Endothelial cell of umbilical vein (primary cell): ENCODE results near the gene SLC25A21. TPM values are rescaled to one million over a fixed set of nuclear protein-coding genes. Genes with fewer than 3 reads are reported as not detected.
"Not testable (repeated sequence)": the region's sequence is repeated elsewhere in the genome, so short reads cannot be mapped to it uniquely, and the experiment has no call there.

Experiments used
- BruUV-seq: library from RNA; stranded (reverse); fragments of 400-500 nt; replicated peaks from 2 replicates; lab custom pipeline; 2021; lab: Mats Ljungman, UMichigan
- CTCF ChIA-PET: fragments of 300-600, 350-600 bp; sonication (Branson Sonifier 250); formaldehyde crosslinking; loops from one replicate; lab custom pipeline; 2021; ENCODE audit warnings: antibody characterized with exemption, inconsistent platforms; lab: Charles Lee
- POLR2A ChIA-PET: fragments of 300-600, 350-600 bp; sonication (Branson Sonifier 250); formaldehyde crosslinking; loops from one replicate; lab custom pipeline; 2021; ENCODE audit warnings: antibody characterized with exemption, inconsistent platforms; lab: Charles Lee
- DNase-seq: peaks from one replicate; pipeline ENCODE4 v3.0.0-alpha.2; 2011; ENCODE audit warnings: low read depth, low spot score
- FAIRE-seq: peaks from 2 replicates; lab custom pipeline; 2011; peaks lifted over from hg19 to GRCh38; lab: Jason Lieb, UNC
- H2AFZ ChIP-seq: 2 replicates; pipeline ENCODE4 v1.6.0; 2012; ENCODE audit warnings: low read depth, low read length, control low read depth, inconsistent platforms
- H3K27ac ChIP-seq: 2 replicates; pipeline ENCODE4 v1.5.1; 2011; ENCODE audit warnings: low read depth, mild to moderate bottlenecking, control low read depth, low read length, moderate library complexity; ENCODE audit not compliant: insufficient read depth
- H3K27me3 ChIP-seq, 2 experiments: 2 replicates each; pipeline versions ENCODE4 v1.6.0 to v1.6.1; 2011; ENCODE audit warnings: low read length in 2 of 2, mixed read lengths in 1 of 2; ENCODE audit not compliant: control insufficient read depth in 2 of 2, insufficient read depth in 2 of 2
- H3K36me3 ChIP-seq, 2 experiments: 2 replicates in 1 of 2; 3 replicates in 1 of 2; pipeline ENCODE4 v1.5.1; 2011; ENCODE audit warnings: low read length in 2 of 2, mild to moderate bottlenecking in 1 of 2, moderate library complexity in 1 of 2; ENCODE audit not compliant: control insufficient read depth in 2 of 2, insufficient read depth in 2 of 2; ENCODE audit errors: extremely low read depth in 1 of 2
- H3K4me1 ChIP-seq: 3 replicates; pipeline ENCODE4 v1.5.1; 2011; ENCODE audit warnings: mild to moderate bottlenecking, low read length; ENCODE audit not compliant: control insufficient read depth, insufficient read depth; ENCODE audit errors: extremely low read depth
- H3K4me2 ChIP-seq: 2 replicates; pipeline ENCODE4 v1.6.1; 2011; ENCODE audit warnings: low read length, control low read depth, mixed read lengths; ENCODE audit not compliant: insufficient read depth
- H3K4me3 ChIP-seq, 3 experiments: fragments of 200-600 bp in 1 of 3; sonication (generic), shearing (Covaris generic) in 1 of 3; replicated peaks in 1 of 3; 2 replicates each; pipeline ENCODE4 v1.5.1; 2011 to 2016; ENCODE audit warnings: control low read depth in 3 of 3, low read length in 3 of 3, mild to moderate bottlenecking in 2 of 3, inconsistent platforms in 1 of 3, low read depth in 1 of 3, moderate library complexity in 1 of 3; ENCODE audit not compliant: insufficient read depth in 1 of 3
- H3K79me2 ChIP-seq: 2 replicates; pipeline ENCODE4 v1.6.0; 2012; ENCODE audit warnings: low read length, inconsistent platforms; ENCODE audit not compliant: control insufficient read depth, insufficient read depth
- H3K9ac ChIP-seq: replicated peaks from 2 replicates; pipeline ENCODE3; 2011; ENCODE audit warnings: low read length, control low read depth; ENCODE audit not compliant: insufficient read depth; ENCODE audit errors: extremely low read depth
- H3K9me1 ChIP-seq: replicated peaks from 3 replicates; pipeline ENCODE4 v1.6.0; 2011; ENCODE audit warnings: mild to moderate bottlenecking, low read length; ENCODE audit not compliant: control insufficient read depth, insufficient read depth; ENCODE audit errors: extremely low read depth
- H3K9me3 ChIP-seq: replicated peaks from 2 replicates; pipeline ENCODE4 v1.5.1; 2012; ENCODE audit warnings: low read length, inconsistent platforms; ENCODE audit not compliant: control insufficient read depth, insufficient read depth
- H4K20me1 ChIP-seq: replicated peaks from 2 replicates; pipeline ENCODE3; 2011; ENCODE audit warnings: mild to moderate bottlenecking, low read length; ENCODE audit not compliant: control insufficient read depth, insufficient read depth; ENCODE audit errors: extremely low read depth
- EZH2 ChIP-seq: IDR thresholded peaks from 2 replicates; pipeline ENCODE4 v1.6.1; 2012; ENCODE audit warnings: borderline replicate concordance, low read depth, mild to moderate bottlenecking, moderate library complexity, low read length, inconsistent platforms; ENCODE audit not compliant: severe bottlenecking
- FOS ChIP-seq: IDR thresholded peaks from 2 replicates; pipeline ENCODE4 v1.6.1; 2011; ENCODE audit warnings: mild to moderate bottlenecking, low read length, moderate library complexity, borderline replicate concordance; ENCODE audit not compliant: insufficient read depth
- GATA2 ChIP-seq: IDR thresholded peaks from 2 replicates; pipeline ENCODE4 v1.7.0; 2011; ENCODE audit warnings: low read depth, mild to moderate bottlenecking, moderate library complexity, mixed read lengths, low read length; ENCODE audit not compliant: insufficient read length, insufficient read depth
- JUN ChIP-seq: IDR thresholded peaks from 2 replicates; pipeline ENCODE4 v1.6.1; 2011; ENCODE audit warnings: borderline replicate concordance, low read depth; ENCODE audit not compliant: insufficient read length, insufficient read depth
- MAX ChIP-seq: IDR thresholded peaks from 2 replicates; pipeline ENCODE4 v1.6.1; 2011; ENCODE audit not compliant: insufficient read depth, insufficient read length
- MYC ChIP-seq: IDR thresholded peaks from one replicate; pipeline ENCODE4 v1.6.1; 2011; ENCODE audit warnings: mild to moderate bottlenecking, low read depth, low read length
- POLR2A ChIP-seq: IDR thresholded peaks from 2 replicates; pipeline ENCODE4 v1.6.1; 2012; ENCODE audit warnings: low read depth, mild to moderate bottlenecking, control low read depth, low read length
- POLR2AphosphoS5 ChIP-seq: IDR thresholded peaks from 2 replicates; pipeline ENCODE4 v1.6.1; 2012; ENCODE audit warnings: low read depth, mild to moderate bottlenecking, control low read depth, low read length, moderate library complexity; ENCODE audit not compliant: insufficient read depth
- dilution Hi-C: fragments of 300-500 bp; cut with MboI; formaldehyde crosslinking; loops from one replicate; pipeline ENCODE4 v1.15.0; 2019; ENCODE audit warnings: low sequenced_read_pairs; ENCODE audit not compliant: extremely low pct_ligation_motif_present
- intact Hi-C: fragments of 100-400 bp; cut with micrococcal nuclease; formaldehyde crosslinking; loops from one replicate; pipeline ENCODE4 v1.10.0; 2022
- polyA plus RNA-seq, 4 experiments: library from polyadenylated mRNA; depleted of rRNA in 3 of 4; stranded (reverse) in 3 of 4; unstranded in 1 of 4; fragments of >200 nt; gene quantifications; 2 replicates each; pipeline versions ENCODE4 v1.2.1 to v1.2.3, GENCODE V29; 2011 to 2012; ENCODE audit warnings: missing spikeins in 1 of 4
- total RNA-seq: library from RNA; stranded (reverse); gene quantifications from 2 replicates; pipeline ENCODE4 v1.2.3, GENCODE V29; 2021
- TF ChIP-seq, protein P1 (sequence below), 2 donors: IDR thresholded peaks; 1 replicate in 1 of 2; 2 replicates in 1 of 2; pipeline ENCODE4 v1.5.1; 2011; ENCODE audit warnings: low read length in 2 of 2, mild to moderate bottlenecking in 2 of 2, moderate library complexity in 2 of 2, control low read depth in 1 of 2, inconsistent platforms in 1 of 2, low read depth in 1 of 2; ENCODE audit not compliant: insufficient read depth in 1 of 2; ENCODE audit errors: extremely low read depth in 1 of 2

SLC25A21 gene
- total and polyA plus RNA-seq, 2 donors (not counting 3 experiments of a cell fraction or from before 2014, with no cell fraction given) = 0.98 to 1.4 TPM

GRCh38 chr14:36900846-36901245 lies 271.6 kb downstream of the SLC25A21 start:
- dilution Hi-C loops (no loop called here), intact Hi-C loops (no loop called here)
- no peaks in the 10 kb centered on the region for H4K20me1 ChIP-seq
- H3K36me3 ChIP-seq = no peaks in the 10 kb centered on the region
- H3K79me2 ChIP-seq = no peaks in the 10 kb centered on the region
- peaks cover 0 to 1% of the 10 kb centered on the region in 2 experiments for H3K27me3 ChIP-seq
- TF ChIP-seq, protein P1, sequence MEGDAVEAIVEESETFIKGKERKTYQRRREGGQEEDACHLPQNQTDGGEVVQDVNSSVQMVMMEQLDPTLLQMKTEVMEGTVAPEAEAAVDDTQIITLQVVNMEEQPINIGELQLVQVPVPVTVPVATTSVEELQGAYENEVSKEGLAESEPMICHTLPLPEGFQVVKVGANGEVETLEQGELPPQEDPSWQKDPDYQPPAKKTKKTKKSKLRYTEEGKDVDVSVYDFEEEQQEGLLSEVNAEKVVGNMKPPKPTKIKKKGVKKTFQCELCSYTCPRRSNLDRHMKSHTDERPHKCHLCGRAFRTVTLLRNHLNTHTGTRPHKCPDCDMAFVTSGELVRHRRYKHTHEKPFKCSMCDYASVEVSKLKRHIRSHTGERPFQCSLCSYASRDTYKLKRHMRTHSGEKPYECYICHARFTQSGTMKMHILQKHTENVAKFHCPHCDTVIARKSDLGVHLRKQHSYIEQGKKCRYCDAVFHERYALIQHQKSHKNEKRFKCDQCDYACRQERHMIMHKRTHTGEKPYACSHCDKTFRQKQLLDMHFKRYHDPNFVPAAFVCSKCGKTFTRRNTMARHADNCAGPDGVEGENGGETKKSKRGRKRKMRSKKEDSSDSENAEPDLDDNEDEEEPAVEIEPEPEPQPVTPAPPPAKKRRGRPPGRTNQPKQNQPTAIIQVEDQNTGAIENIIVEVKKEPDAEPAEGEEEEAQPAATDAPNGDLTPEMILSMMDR (IDR thresholded peaks at IDR 0.05; ENCODE audit: extremely low read depth in 1 of 2, insufficient read depth in 1 of 2, low read depth in 1 of 2, low read length in 2 of 2) = no peak
- TF ChIP-seq MAX (no peak), EZH2 (no peak), POLR2A (no peak), FOS (no peak), POLR2AphosphoS5 (no peak), MYC (no peak), JUN (no peak), GATA2 (no peak)
- H3K9me3 ChIP-seq = no peaks in the 10 kb centered on the region
- no TSS peak for BruUV-seq
- DNase-seq (no peak), FAIRE-seq (no peak)
- ChIA-PET POLR2A (no interaction called here), CTCF (no interaction called here)
- H2AFZ ChIP-seq = no peak overlapping the region
- H3K9me1 ChIP-seq = no peaks in the 10 kb centered on the region
- H3K9ac ChIP-seq = no peak overlapping the region
- no peak overlapping the region for H3K27ac ChIP-seq
- H3K4me3 ChIP-seq = no peak overlapping the region
- H3K4me2 ChIP-seq = no peak overlapping the region
- H3K4me1 ChIP-seq = no peaks in the 10 kb centered on the region

- BruUV-seq, dilution Hi-C loops, H3K9me1 ChIP-seq, H3K79me2 ChIP-seq, intact Hi-C loops, H4K20me1 ChIP-seq, DNase-seq, FAIRE-seq, CTCF ChIA-PET, H2AFZ ChIP-seq, H3K4me1 ChIP-seq, H3K9ac ChIP-seq, H3K9me3 ChIP-seq, POLR2A ChIA-PET, H3K4me3 ChIP-seq, H3K27me3 ChIP-seq, H3K36me3 ChIP-seq, H3K27ac ChIP-seq, H3K4me2 ChIP-seq: not testable (repeated sequence)
These were observed 276.1 kb downstream of the SLC25A21 start for GRCh38 chr14:36896300-36896699.
